DMS53 (cell line): ENCODE measurements around the gene GATA3.
A peak's percentile ranks its signal among the peaks of the same experiment; 100 is the strongest.
"Not testable (repeated sequence)": the region's sequence is repeated elsewhere in the genome, so short reads cannot be mapped to it uniquely, and the experiment has no call there.

Source experiments
- DNase-seq: peaks from one replicate; lab custom pipeline; 2025; lab: John Stamatoyannopoulos, UW

Gene GATA3

GRCh38 chr10:8054494-8055407, at the start of gene GATA3:
Gene GATA3 (plus strand): TSS chr10:8054688. CDS start chr10:8055656, 968 bp downstream.
- DNase-seq, result no peak

DNA sequence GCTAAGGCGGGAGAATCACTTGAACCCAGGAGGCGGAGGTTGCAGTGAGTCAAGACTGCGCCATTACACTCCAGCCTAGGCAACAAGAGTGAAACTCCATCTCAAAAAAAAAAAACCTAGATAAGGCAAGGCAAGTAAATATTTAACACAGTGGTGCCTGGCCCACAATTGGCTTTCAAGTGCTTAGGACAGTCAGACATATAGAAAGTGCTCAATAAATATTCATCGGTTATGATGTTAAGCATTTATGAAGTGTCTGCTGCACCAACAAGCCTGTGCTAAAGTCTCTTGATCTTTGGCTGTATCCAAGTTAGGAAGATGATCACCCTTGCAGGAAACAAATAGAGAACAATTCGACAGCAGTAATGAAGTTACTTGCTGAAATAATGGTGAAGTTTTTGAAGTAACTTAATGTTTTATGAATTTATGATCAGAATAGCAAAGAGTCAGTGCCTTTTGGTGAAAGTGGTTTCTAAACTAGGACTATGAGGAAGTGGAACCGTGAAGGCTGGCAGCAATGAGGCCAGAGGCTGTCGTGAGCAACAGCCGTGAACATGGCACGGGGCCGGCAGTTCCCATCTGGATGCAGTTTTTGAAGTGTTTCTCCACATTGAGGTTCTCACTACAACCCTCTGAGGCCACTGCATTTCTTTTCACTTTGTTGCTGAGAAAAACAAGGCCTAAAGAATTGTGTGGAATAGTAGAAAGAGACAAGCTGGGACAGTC, 48.1 kb upstream of the GATA3 start:
- no peak for DNase-seq

DNA sequence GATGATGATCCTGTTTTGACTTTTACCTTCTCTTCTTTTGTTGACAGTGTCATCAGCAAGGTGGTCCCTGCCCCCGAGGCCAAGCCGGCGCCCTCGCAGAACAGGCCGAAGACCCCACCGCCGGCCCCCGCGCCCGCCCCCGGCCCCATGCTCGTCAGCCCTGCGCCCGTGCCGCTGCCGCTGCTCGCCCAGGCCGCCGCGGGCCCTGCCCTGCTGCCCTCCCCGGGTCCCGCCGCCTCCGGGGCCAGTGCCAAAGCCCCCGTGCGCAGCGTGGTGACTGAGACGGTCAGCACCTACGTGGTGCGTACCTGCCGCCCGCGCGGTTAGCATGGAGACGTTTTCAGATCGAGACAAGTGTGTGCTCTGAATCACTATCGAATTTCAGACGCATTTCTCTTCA, 45.5 kb upstream of the GATA3 start:
- no peak for DNase-seq

- DNase-seq, result no peak
Measured at GRCh38 chr10:8013006-8013405, 41.5 kb upstream of the GATA3 start.

- no peak for DNase-seq
Measured at GRCh38 chr10:8013619-8014018, 40.9 kb upstream of the GATA3 start.

- DNase-seq, result no peak
Measured at GRCh38 chr10:8014649-8015048, 39.8 kb upstream of the GATA3 start.

- DNase-seq, result no peak
Measured at GRCh38 chr10:8017277-8017676, 37.2 kb upstream of the GATA3 start.

- no peak for DNase-seq
Measured at GRCh38 chr10:8023321-8023720, 31.2 kb upstream of the GATA3 start.

GRCh38 chr10:8023851-8024250, 30.6 kb upstream of the GATA3 start:
- DNase-seq, result no peak

- peak; percentile 48 for DNase-seq
Measured at GRCh38 chr10:8026349-8027259, 27.9 kb upstream of the GATA3 start.

DNA sequence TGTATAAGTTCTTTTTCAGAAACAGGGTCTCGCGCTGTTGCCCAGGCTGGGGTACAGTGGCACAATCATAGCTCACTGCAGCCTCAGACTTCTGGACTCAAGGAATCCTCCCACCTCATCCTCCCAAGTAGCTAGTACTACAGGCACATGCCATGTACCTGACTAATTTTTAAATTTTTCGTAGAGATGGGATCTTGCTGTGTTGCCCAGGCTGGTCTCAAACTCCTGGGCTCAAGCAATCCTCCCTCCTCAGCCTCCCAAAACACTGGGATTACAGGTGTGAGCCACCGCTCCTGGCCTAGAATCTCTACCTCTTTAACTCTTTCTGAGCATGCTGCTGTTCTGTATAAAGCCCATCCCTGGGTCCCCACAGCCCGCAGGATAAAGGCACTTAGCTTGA, 23.3 kb upstream of the GATA3 start:
- not testable (repeated sequence) for DNase-seq

GRCh38 chr10:8032558-8032957, 21.9 kb upstream of the GATA3 start:
- no peak for DNase-seq

GRCh38 chr10:8033812-8034465, 20.5 kb upstream of the GATA3 start:
- DNase-seq, result no peak

- no peak for DNase-seq
Measured at GRCh38 chr10:8034466-8035005, 20.0 kb upstream of the GATA3 start.

DNA sequence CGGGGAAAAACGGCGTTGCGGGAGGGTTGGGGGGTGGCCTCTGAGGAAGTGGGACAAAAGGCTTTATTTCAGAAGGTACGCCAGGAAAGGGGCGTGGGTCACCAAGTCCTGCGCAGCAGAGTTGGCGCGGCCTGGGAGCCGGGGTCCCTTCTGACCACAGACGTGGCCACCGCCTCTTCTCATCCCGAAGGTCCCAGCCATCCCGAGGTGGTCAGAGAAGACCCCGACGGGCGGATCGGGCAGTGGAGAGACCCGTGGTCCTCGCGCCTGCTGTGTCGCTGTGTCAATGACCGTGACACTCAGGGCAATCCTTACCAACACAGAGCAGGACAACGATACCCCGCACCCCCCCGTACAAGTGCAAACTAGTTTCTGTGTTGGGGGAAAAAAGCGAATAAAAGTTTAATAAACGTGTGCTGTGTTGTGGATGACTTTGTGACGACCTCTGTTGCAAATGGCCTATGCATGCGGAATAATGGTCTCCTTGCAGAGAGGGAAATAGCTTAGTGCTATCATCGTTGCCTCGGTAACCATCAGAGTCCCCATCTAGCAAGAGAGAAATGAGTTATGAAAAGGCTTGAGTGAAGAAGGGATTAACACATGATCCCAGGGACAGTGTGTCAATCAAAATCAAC, 19.4 kb upstream of the GATA3 start:
- DNase-seq, result no peak

DNA sequence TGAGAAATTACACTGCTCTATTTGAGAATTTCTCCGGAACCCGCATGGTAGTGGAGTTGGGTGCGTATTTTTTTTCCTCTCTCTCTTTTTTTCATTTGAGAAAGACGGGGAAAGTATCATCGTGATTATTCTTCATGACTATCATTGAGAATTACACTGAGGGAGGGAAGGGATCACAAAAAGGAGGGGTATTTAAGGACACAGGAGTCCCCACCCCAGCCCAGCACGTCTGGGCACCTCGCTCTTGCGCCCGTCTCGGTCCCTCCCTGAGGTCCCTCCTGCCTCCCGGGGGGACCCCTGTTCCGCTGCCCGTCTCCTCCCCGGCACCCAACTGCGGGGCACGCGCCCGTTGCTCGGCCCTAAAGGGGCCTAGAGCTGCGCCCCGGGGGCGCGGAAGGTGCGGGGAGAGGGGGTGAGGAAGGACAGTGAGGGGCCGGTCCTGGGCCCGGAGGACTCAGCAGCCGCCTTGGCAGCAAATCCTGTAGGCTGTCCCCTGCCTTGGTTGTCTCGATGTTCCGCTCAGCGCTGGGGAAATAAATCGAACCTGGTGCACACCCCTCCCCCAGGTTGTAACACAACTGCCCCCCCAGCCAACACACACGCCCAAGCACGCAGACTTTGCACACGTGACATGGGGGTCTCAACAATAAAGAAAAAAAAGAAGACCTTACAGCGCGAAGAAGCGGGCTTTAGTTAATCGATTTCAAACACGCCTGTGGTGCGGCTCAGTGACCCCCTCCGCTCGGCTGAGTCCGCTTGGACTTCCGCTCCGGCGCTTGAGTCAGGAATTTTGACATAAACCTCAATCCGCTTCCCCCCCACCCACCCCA, 18.6 kb upstream of the GATA3 start:
- no peak for DNase-seq

GRCh38 chr10:8036506-8037198, 17.8 kb upstream of the GATA3 start:
- DNase-seq, result no peak

DNA sequence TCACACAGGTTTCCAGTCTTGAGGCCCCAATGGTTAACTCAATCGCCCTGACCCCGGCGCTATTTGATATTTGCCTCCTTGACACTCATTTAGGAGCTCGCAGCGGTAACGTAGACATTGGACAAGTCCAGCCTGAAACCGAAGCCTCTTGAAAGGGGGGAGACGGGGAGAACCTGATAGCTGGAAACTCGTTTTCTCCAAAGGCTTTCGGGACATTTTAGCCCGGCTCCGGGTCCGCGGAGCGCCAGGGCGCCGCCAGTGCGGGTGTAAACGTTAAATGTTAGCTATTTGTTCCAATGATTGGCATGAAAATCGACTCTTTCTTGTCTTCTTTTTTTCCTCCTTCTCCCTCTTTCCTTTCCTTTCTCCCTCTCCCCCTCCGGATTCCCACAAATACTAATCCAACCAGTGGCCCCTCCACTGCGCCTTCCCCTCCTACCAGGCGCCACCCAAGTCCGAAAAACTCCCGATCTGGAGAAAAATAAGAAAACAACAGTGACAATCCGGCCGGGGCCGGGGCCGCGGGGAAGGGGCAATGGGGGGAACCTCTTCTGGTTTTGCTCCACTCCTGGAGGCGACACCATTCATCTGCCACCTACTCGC, 17.2 kb upstream of the GATA3 start:
- no peak for DNase-seq
